Progenitor cell of endocrine pancreas (in vitro differentiated cells): ENCODE results near the gene ZNF195. TPM values are rescaled to one million over a fixed set of nuclear protein-coding genes. Genes with fewer than 3 reads are reported as not detected.

Source experiments
- DNase-seq: peaks from one replicate; pipeline ENCODE4 v3.0.0; 2021; ENCODE audit warnings: low spot score; ENCODE audit not compliant: unreplicated experiment
- H3K27ac Mint-ChIP-seq: 2 replicates; pipeline ENCODE4 v1.8.0; 2021; ENCODE audit warnings: mild to moderate bottlenecking, moderate library complexity, mixed read lengths
- H3K27me3 Mint-ChIP-seq: 2 replicates; pipeline ENCODE4 v1.8.0; 2021; ENCODE audit warnings: mixed read lengths
- H3K36me3 Mint-ChIP-seq: 2 replicates; pipeline ENCODE4 v1.8.0; 2022; ENCODE audit warnings: mixed read lengths; ENCODE audit not compliant: insufficient read depth
- H3K4me1 Mint-ChIP-seq: 2 replicates; pipeline ENCODE4 v1.8.0; 2021; ENCODE audit warnings: low read depth, mixed read lengths
- H3K4me3 Mint-ChIP-seq: 2 replicates; pipeline ENCODE4 v1.8.0; 2021; ENCODE audit warnings: low read depth, mild to moderate bottlenecking, moderate library complexity, mixed read lengths
- H3K9me3 Mint-ChIP-seq: 2 replicates; pipeline ENCODE4 v1.8.0; 2021; ENCODE audit warnings: low read depth, mixed read lengths
- CTCF ChIP-seq: fragments of 200-600 bp; sonication (generic); IDR thresholded peaks from one replicate; pipeline ENCODE4 v1.5.0; 2021; ENCODE audit warnings: antibody characterized with exemption, mild to moderate bottlenecking; ENCODE audit not compliant: unreplicated experiment
- total RNA-seq: library from RNA; stranded (reverse); gene quantifications from 2 replicates; pipeline ENCODE4 v1.2.1, GENCODE V29; 2021

Gene ZNF195
- total RNA-seq, 1 donor from 2014 or later = 83.9 TPM

- Mint-ChIP-seq H3K4me1 (no peaks in the 10 kb centered on the region), H3K4me3 (no peak overlapping the region), H3K9me3 (peaks cover 55% of the 10 kb centered on the region), H3K27me3 (no peaks in the 10 kb centered on the region), H3K36me3 (peaks cover 60% of the 10 kb centered on the region), H3K27ac (peak overlapping the region; percentile 75)
- DNase-seq = no peak
- no peak for TF ChIP-seq CTCF
Measured at GRCh38 chr11:3356858-3357257, 22.1 kb downstream of the ZNF195 start.

- TF ChIP-seq CTCF = no peak
- no peak overlapping the region for H3K27ac Mint-ChIP-seq
- DNase-seq = no peak
- H3K4me1 Mint-ChIP-seq = no peaks in the 10 kb centered on the region
- H3K9me3 Mint-ChIP-seq = peaks cover 24% of the 10 kb centered on the region
- peaks cover 27% of the 10 kb centered on the region for H3K36me3 Mint-ChIP-seq
- no peak overlapping the region for H3K4me3 Mint-ChIP-seq
- no peaks in the 10 kb centered on the region for H3K27me3 Mint-ChIP-seq
Measured at GRCh38 chr11:3353066-3353465, 25.9 kb downstream of the ZNF195 start.

GRCh38 chr11:3347127-3347526 lies 31.8 kb downstream of the ZNF195 start:
- Mint-ChIP-seq H3K27ac (no peak overlapping the region), H3K27me3 (peaks cover 6% of the 10 kb centered on the region), H3K9me3 (peaks cover 9% of the 10 kb centered on the region), H3K4me1 (peaks cover 8% of the 10 kb centered on the region), H3K36me3 (peaks cover 18% of the 10 kb centered on the region), H3K4me3 (no peak overlapping the region)
- no peak for DNase-seq
- TF ChIP-seq CTCF = no peak

GRCh38 chr11:3346587-3346986 lies 32.4 kb downstream of the ZNF195 start:
- Mint-ChIP-seq H3K36me3 (peaks cover 18% of the 10 kb centered on the region), H3K4me3 (no peak overlapping the region), H3K27ac (no peak overlapping the region), H3K4me1 (peaks cover 8% of the 10 kb centered on the region), H3K9me3 (peaks cover 9% of the 10 kb centered on the region), H3K27me3 (peaks cover 6% of the 10 kb centered on the region)
- no peak for DNase-seq
- no peak for TF ChIP-seq CTCF

GRCh38 chr11:3345736-3346135 lies 33.2 kb downstream of the ZNF195 start:
- H3K27me3 Mint-ChIP-seq = peaks cover 12% of the 10 kb centered on the region
- no peak for TF ChIP-seq CTCF
- no peak overlapping the region for H3K4me3 Mint-ChIP-seq
- no peak overlapping the region for H3K27ac Mint-ChIP-seq
- peaks cover 8% of the 10 kb centered on the region for H3K4me1 Mint-ChIP-seq
- H3K9me3 Mint-ChIP-seq = peaks cover 9% of the 10 kb centered on the region
- H3K36me3 Mint-ChIP-seq = peaks cover 18% of the 10 kb centered on the region
- no peak for DNase-seq
